Amniotic epithelial cell (primary cell): ENCODE data around the gene MYDGF.
"Not testable (repeated sequence)": the region's sequence is repeated elsewhere in the genome, so short reads cannot be mapped to it uniquely, and the experiment has no call there.

ENCODE experiments used
- DNase-seq: peaks from one replicate; pipeline ENCODE4 v3.0.0-alpha.2; 2010; ENCODE audit warnings: low read depth

The MYDGF gene

DNA sequence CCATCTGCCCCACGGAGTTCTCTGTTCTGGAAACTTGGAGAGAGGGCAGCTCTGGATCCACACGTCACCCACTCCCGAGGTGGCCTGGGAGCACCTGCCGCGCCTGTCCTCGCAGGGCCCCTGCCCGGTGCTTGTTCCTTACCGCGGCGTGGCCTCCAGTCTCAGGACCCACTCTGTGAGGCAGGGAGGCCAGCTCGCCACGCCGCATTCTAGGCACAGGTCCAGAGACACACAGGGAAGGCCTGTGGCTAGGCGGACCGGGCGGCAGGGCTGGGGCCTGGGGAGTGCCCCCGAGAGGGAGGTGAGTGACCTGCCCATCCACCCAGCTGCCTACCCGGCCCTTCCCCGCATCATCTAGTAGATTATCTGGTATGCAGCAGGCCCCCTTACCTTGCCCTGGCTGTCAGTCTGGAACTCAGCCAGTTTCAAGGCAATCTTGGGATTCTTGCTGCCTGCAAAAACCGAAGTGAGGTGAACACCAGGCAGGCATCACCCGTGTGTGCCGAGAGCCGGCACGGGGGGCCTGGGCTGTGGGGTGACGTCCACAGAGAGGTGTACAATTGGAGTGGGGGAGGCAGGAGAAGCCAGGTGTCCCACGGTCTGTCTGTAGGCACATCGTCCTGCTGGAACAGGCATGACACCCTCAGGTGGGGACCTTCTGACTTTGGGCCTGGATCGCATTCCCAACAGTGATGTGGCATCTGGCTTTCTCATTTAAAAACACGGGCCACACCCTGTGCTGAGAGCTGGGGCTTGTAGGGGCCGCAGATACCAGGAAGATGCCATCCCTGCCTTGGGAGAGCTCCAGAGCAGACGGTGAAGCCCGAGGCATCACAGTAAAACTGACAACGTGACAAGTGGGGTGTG is 29.9 kb upstream of the MYDGF start:
- DNase-seq = no peak

DNA sequence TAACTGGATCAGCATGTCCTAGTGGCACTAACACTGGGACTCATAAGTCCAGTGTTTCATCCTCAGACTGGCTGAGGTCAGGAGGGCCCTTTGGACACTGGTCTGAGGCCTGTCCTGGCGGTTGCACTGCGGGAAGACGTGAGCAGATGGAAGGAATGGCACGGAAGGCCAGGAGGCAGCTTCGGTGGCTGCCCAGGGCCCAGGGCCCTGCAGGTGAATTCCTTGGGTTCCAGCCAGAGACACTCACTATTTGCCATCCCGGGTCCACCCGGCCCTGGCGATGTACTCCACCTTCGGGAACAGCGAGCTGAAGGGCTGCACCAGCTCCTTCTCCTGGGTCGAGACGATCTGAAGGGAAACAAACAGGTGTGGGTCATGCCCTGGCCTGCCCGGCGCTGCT is 27.2 kb upstream of the MYDGF start:
- no peak for DNase-seq

DNA sequence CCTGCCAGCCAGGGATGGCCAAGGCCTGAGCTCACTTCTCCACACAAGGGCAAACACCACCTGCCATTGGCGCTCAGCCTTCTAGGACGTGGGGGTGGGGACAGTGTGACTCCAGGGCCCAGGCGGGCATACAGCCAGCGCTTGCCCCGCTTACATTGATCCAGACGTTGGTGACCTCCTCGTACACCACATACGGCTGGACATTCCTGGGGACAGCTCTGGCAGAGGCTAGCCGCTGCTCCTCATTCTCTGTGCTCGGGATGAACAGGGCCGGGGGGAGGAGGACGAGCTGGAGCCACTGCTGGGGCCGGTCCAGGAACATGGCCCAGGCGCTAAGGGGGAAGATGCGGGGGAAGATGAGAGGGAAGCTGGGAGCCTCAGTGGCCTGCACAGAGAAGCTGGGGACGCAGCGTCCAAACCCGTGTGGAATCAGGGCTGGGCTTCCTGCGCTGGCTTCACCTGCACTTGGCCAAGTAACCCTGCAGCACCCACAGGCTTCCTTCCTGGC is 25.1 kb upstream of the MYDGF start:
- DNase-seq = no peak

DNA sequence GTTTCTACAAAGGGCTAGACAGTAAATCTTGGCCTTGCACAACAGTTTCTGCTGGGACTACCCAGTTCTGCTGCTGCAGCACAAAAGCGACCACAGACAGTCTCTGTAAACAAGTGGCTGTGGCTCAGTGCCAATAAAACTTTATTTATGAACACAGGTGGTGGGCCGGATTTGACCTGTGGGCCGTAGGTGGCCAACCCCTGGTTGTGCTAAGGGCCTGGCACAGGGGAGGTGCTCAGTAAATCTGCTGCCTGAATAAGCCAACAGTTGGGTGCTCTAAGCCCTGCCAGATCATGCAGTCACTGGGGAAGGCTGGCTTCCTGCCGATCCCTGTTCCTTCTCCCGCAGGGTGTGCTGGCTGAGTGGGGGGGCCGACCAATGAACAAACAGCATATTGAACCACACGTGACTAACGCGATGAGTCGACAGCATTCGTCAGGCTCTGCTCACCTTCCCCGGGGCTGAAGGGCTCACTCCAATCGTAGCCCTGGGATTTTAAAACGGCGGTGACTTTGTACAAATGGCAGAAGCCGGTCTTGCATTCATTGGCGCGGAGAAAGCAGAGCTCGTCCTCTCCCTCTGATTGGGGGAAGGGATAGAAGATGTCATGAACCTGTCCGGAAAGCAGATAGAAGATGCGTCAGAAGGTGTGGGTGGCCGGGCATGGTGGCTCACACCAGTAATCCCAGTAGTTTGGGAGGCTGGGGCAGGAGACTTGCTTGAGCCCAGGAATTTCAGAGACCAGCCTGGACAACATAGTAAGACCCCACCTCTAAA is 24.3 kb upstream of the MYDGF start:
- DNase-seq = peak; percentile 96

DNA sequence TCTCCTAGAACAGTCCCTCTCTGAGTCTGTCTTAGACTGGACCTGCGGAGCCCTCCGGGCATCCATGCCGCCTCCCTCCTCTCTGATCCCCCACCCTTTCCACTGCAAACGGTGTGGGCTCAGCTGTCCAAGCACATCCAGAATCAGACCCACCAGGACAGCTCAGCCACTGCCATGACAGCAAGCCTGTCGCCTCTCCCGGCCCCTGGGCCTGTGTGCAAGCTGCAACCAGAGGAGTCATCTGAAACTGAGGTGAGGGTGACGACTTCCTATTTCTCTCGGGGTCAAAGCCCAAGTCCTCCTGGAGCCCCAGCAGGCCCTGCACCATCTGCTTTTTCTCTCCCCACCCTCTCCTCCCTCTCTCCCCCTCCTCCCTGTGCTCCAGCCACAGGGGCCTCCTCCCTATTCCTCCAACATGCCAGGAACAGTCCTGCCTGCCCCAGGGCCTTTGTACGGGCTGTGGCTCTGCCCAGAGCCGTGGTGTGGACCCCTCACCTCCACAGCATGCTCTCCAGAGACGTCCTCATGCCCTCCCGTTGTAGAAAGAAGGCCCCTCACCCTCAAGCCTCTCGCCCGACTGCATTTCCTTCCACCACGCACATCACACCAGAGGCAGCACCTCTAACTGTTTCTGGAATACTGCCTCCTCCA is 23.5 kb upstream of the MYDGF start:
- no peak for DNase-seq

DNA sequence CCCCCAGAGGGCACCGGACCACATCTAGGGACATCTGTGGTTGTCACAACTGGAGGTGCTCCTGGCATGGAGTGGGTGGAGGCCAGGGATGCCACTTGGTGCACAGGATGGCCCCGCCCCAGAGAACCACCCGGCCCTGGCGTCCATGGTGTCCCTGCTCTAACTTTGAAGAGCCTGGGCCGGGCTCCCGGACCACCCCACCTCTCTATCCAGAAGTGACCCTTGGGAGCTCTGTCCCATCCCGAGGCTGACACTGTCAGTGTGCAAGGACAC is 22.9 kb upstream of the MYDGF start:
- DNase-seq = no peak

DNA sequence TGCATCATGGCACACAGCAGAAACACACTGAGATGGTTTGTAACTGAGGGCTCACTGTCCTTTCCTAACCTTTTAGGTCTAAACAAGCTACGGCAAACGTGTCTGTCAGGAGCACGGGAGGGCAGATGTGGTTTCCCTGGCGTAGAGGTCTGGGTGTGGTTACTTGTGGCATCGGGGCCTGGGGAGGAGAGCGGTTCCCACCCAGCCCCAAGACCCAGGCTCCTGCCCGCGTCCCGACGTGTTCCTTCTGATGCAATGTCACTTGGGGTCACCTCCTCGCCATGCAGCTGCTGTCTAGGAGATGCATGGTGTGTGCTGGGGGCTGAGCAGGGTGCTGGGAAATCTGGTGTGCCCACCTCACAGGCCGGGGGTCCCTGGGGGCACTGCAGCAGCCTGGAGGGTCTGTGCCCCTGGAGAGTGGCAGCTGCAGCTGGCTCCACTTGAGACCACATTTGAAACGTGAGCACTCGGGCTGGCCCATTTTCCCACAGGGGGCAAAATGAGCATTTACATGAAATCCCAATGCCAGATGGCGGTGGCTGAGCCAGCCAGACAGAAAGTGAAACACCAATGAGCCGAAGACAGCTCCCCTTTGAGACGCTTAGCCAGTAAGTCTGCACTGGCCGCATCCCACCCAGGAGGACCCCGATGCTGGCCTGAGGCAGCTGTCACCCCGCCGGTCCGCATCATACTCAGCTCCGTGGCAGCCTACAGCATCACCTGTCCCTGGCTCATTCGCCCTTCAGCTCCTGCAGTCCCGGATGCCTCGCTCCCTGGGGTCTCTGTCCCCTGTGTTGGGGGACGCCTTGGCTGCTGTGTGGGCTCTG is 22.3 kb upstream of the MYDGF start:
- no peak for DNase-seq

DNA sequence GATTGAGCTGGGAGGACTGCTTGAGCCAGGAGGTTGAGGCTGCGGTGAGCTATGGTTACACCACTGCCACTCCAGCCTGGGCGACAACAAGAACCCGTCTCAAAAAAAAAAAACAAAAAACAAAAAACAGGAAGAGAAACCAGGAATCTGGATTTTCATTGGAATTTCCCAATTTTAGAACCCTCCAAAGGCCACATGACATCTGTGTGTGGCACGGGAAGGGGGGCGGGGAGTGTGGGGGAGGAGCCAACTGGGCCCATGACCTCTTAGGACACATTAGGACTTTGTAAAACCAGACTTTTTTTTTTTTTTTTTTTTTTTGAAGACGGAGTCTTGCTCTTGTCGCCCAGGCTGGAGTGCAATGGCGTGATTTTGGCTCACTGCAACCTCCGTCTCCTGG is 21.2 kb upstream of the MYDGF start:
- no peak for DNase-seq

DNA sequence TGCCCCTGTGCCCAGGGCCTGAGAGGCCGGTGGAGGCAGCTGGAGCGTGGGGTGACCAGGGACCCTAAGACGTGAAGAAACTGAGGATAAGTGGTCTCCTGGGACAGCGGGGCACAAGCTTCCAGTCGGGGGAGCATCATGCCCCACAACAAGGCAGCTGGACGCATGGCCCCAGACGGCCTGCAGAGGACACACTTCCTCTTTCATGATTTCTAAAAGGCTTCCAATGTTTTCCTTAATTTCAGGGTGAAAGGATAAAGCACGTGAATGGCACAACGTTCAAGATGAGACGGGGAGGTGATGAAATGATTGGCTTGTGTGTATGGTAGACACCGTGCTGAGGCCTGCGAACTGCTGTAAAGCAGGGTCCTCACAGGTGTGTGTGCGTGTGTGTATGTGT is 20.2 kb upstream of the MYDGF start:
- no peak for DNase-seq

DNA sequence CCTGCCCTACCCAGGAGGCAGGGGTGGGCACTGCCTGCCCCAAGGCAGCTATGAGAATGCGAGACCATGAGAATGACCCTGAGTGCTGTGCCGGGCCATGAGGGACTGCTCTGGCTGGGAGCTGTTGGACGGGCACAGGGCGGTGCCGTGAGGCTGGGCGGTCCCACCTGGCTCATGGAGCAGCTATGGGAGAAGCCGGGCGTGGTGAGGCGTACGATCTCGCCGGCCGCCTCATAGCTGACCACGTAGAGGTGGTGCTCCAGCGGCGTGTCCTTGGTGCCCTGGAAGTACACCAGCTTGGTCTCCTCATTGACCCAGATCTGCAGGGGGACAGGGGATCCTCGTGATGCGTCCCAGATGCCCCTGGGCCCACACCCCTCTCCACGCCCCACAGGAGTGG is 19.3 kb upstream of the MYDGF start:
- DNase-seq = no peak

DNA sequence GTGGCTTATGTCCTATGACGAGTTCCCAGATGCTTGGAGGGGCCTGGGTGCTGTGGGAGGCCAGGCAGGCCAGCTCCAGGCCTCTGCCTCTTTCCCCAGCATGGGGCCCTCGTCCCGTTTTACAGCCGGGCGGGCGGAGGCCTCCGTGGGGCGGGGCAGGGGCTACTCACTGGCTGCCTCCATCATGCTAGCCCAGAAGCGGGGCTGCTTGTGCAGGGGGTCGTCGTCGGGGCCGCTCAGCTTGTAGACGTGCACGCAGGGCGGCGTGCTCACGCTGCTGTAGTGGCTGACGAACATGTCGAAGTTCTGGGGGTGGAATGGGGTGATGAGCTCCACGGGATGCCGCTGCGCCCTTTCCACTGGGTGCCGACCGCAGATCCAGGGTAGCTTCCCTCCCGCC is 18.4 kb upstream of the MYDGF start:
- no peak for DNase-seq

DNA sequence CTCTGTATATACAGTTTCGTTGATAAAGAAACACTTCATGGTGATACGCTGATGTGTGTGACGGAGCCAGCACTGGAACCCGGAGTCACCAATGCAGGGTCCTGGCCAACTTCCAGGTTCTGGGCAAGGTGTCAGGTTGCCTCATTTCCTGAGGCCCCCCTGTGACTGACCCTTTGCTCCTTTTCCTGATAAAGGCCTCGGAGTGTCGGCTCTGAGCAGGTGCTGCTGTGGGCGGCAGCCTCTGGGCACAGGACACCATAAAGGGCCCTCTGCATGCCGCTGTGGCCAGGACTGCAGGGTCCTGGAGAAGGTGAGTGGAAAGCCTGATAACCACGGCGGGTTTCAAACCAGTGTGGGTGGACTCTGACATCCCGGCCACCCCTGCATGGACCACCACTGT is 17.3 kb upstream of the MYDGF start:
- no peak for DNase-seq

DNA sequence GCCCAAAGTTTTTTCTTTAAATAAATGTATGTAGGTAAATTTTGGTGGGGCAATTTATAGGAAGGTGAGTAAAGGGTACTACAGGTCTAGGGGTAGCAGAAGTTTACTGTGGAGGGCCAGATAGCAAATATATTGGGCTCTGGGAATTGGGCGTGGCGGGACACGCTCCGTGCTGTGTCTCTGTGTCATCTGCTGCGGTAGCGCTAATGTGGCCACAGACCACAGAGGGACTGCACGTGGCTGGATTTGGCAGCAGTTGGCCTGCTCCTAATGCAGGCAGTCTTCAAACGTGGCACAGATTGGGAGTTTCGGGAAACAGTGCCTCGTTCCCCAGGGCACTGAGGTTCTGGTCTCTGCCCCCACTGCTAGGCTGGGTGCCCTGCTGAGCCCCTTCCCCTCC is 16.6 kb upstream of the MYDGF start:
- no peak for DNase-seq

DNA sequence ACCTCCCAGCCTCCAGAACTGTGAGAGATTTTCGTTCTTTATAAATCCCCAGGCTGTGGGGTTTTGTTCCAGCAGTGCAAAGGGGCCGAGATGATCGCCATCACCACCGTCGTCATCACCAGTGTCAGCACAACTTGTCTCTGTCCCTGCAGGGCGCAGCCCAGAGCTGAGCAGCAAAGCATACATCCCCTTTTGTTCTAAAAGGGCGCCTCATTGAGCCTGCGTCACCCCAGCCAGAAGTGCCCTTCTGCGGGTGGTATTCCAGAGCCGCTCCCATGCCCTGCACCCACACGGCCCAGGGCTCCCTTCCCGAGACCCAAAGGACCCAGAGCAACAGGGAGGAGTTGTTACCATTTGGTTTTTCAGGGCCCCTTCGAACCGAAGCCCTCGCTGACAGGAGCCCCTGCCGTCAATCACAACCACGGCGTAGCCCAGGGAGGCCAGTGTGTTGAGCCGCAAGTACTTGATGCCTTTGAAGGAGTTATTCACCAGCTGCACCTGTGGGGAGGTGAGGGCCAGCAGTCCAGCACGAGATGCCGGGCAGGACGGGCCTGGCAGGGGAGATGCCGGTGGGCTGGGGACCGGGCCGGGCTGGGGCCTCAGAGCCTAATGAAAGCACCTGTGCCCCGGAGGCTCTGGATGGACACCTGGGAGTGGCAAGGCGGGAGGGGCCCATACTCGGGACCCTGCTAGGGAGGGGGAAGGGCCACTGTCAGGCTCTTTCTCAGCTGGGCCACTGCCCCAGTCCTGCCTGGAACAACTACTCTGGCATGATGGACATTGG is 14.4 kb upstream of the MYDGF start:
- no peak for DNase-seq

DNA sequence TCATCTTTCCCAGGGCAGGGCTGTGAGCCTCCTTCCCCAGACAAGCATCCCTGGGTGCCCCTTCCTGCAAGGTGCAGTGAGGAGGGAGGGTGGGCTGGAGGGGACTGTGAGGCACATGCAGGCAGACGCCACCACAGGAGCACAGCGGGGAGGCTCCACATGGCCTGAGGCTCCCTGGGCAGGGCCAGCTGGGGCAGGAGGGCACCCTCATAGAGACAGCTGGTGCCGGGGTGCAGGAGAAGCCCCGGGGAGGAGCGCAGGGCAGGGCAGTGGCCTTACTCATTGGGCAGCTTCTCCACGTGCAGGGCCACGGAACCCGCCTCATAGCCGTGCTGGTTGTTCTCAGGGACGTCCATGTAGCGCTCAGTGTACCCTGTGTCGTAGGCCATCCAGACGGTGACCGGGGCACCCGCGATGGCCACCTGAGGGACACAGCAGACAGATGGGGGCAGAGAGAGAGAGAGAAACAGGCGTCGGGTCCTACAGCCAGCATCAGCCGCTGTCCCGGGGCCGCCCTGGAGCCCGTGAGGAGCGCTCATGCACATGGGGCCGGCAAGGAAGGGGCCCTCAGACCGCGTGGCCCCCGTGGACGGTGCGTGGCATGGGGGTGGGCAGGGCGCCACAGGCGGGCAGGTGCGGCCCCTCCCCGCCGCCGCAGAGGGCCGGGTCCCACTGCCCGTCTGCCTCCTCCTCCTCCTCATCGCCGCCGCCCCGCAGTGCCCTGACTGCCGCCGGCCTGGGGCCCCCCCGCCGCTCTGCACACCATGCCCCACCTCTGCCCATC is 12.5 kb upstream of the MYDGF start:
- DNase-seq = no peak

DNA sequence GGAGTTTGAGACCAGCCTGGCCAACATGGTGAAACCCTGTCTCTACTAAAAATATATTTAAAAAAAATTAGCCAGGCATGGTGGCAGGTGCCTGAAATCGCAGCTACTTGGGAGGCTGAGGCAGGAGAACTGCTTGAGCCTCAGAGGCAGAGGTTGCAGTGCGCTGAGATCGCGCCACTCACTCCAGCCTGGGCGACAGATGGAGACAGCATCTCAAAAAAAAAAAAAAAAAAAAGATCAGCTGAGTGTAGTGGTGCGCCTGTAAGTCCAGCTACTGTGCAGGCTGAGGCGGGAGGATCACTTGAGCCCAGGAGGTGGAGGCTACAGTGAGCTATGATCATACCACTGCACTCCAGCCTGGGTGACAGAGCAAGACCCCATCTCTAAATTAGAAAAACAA is 9.9 kb upstream of the MYDGF start:
- not testable (repeated sequence) for DNase-seq

DNA sequence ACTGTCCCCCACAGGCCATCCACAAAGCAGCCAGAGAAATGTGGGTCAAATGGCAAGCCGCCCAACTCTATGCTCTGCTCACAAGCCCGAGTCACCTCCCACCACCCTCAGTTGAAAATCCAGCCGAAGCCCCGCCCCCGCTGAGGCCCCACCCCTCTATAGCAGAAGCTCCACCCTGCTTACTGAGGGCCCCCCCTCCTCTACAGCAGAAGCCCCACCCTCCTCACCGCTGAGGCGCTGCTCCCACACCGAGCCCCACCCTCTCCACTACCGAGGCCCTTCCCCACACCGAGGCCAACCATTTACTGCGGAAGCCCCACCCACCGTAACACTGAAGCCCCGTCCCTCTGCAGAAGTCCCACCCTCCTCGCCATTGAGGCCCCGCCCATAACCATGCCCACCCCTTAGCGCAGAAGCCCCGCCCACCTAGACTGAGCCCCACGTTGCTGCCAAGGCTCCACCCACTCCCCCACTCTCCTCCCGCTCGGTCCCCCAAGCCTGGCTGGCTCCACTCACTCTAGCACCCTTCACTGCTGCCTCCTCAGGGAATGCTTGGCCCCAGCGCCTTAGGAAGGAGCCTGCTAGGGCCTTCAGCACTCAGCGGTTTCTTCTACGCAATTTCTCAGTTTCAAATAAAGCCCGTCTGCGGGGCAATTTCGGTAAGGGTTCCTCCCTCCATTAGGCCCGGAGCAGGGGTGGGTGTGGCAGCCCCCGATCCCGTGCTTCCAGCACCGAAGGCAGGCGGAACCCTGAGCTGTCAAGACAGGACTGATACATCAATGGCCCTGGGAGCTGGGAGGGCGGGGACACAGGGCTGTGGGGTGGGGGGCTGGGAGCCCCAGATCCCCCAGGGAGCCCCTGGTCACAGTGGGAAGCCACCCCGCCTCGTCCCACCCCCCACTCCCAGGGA is 9.0 kb upstream of the MYDGF start:
- peak; percentile 71 for DNase-seq

DNA sequence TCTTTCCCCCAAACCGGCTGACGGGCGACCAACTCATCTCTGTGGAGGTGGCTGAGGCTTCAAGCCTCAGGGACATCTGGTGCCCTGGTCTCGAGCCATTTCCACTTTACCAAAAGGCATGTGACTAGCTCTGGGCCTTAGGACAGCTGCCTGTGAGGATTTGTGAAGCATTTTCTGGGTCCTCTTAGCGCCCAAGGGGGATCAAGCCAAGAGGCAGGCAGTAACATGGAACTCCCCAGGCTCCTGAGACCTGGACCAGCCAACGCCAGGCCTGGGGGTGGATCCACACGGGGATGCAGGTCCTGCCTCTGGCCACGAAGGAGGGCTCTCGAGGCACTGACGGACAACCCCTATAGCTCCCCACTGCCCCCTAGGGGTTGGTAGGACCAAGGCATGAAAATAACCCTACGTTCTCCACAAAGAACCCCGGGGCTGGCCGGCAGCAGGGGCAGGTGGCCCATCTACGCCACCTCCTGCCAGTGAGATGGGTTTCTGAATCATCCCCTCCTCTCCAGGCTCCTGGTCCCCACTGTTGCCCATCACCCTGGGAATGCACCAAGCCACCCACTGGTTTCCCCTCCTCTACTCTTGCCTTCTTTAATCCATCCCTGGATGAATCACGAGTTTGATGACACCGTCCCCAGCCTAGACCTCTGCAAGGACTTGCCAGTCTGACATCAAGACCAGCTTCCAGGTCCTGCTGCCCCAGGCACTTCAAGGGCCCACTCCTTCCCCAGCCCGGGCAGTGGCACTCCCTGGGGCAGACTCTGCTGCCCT is 7.0 kb upstream of the MYDGF start:
- peak; percentile 59 for DNase-seq

DNA sequence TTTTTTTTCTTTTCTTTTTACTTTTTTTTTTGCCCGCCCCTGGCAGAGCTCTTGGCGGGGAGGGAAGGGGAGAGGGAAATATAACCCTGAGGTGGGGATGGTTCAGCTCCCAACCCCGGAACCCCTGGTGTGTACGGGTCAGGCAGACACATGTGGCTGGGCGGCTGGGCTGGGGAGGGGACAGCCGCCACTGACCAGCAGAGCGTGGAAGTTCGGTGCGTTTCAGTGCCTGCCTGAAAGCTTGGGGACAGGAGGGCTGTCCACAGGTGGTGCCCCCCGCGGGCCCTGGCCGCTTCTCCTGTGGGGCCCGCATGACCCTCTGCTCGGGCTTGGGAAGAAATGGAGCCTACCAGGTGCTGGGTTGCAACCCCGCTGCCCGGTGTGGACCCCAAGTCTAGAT is 5.2 kb upstream of the MYDGF start:
- no peak for DNase-seq
